Body of pancreas (tissue), 4 donors: ENCODE data around the gene PKD2. TPM values are rescaled to one million over a fixed set of nuclear protein-coding genes. Genes with fewer than 3 reads are reported as not detected.
"Not testable (repeated sequence)": the region's sequence is repeated elsewhere in the genome, so short reads cannot be mapped to it uniquely, and the experiment has no call there.

ENCODE experiments used
- ATAC-seq: fragments of 150-250 bp; one replicate; pipeline ENCODE4 v1.9.1; 2016
- DNase-seq, 4 donors: peaks; one replicate each; pipeline ENCODE4 v3.0.0-alpha.2; 2019
- H3K27ac ChIP-seq, 4 donors: fragments of 200-600 bp; sonication (generic); 1 replicate in 3 of 4; 2 replicates in 1 of 4; pipeline versions ENCODE4 v1.5.1 to v1.6.1; 2016 to 2019; ENCODE audit warnings: mild to moderate bottlenecking in 1 of 4, mixed read lengths in 1 of 4, moderate library complexity in 1 of 4
- H3K27me3 ChIP-seq, 2 donors: fragments of 200-600 bp; sonication (generic); one replicate each; pipeline ENCODE4 v1.6.0; 2016; ENCODE audit warnings: mild to moderate bottlenecking in 1 of 2
- H3K36me3 ChIP-seq, 2 donors: fragments of 200-600 bp; sonication (generic); replicated peaks in 1 of 2; 2 replicates each; pipeline ENCODE4 v1.5.1; 2016; ENCODE audit warnings: low read depth in 2 of 2; ENCODE audit not compliant: insufficient read depth in 1 of 2
- H3K4me1 ChIP-seq: fragments of 200-600 bp; sonication (generic); one replicate; pipeline ENCODE4 v1.6.0; 2016
- H3K4me3 ChIP-seq, 2 donors: fragments of 200-600 bp; sonication (generic); 1 replicate in 1 of 2; 2 replicates in 1 of 2; pipeline ENCODE4 v1.5.1; 2016 to 2019
- H3K9me3 ChIP-seq, 3 donors: fragments of 200-600 bp; sonication (generic); 1 replicate in 2 of 3; 2 replicates in 1 of 3; pipeline ENCODE4 v1.5.1; 2016
- POLR2A ChIP-seq, 3 donors: fragments of 450-650 bp; IDR thresholded peaks; one replicate each; pipeline ENCODE4 v1.6.1; 2016; ENCODE audit warnings: antibody characterized with exemption in 3 of 3, mild to moderate bottlenecking in 2 of 3
- WGBS, 2 donors: methylation state at CpG; one replicate each; pipeline ENCODE4 v1.1.5; 2017; 5-methylcytosine and 5-hydroxymethylcytosine counted together
- intact Hi-C: fragments of 100-400 bp; cut with DNase I; formaldehyde crosslinking; loops from one replicate; pipeline ENCODE4 v1.15.1; 2023
- total RNA-seq, 2 donors: library from RNA; depleted of rRNA; stranded (reverse); fragments of >200 nt; gene quantifications; one replicate each; pipeline ENCODE4 v1.1.0, GENCODE V29; 2016
- TF ChIP-seq, protein P1 (sequence below), 7 experiments: fragments of 450-650 bp in 4 of 7; fragments of 200-600 bp in 3 of 7; sonication (generic) in 3 of 7; IDR thresholded peaks; one replicate each; pipeline ENCODE4 v1.5.1; 2016 to 2019; ENCODE audit warnings: antibody characterized with exemption in 7 of 7

The PKD2 gene
- total RNA-seq, 2 donors from 2014 or later, result 29.8 to 33.6 TPM

DNA sequence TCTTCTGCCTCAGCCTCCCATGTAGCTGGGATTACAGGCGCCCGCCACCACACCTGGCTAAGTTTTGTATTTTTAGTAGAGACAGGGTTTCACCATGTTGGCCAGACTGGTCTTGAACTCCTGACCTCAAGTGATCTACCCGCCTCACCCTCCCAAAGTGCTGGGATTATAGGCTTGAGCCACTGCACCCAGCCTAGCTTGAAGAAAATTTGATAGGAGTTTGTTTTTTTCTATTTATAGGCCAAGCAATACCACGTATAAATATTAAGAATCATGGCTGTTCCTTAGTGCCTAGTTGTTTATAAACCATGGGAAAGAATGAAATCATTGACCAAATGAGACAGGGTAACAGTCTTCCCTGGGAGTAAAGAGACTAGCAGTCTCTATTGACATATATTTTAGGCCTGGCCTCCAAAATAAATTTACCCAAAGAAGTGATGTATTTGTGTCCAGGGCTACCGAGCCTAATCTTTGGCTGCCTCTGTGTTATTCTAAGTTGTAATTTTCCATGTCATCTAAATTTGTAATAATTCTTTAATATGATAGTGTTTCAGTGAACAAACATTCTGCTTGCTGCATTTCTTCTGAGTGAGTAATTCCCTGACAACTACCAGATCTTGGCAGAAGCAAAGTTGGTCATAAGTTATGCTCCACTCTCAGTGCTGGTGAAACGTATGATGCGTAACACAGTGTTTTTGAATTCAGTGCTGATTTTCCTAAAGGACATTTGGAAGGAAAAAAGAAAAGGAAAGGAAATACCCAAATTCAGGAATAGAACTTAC, 10.3 kb downstream of the PKD2 start:
- Histone ChIP-seq H3K4me3 (no peak overlapping the region), H3K4me1 (peaks cover 23% of the 10 kb centered on the region), H3K27me3 (no peaks in the 10 kb centered on the region), H3K27ac (peak overlapping the region in 3 of 4 donors; percentile 49 to 77 (median 58)), H3K9me3 (no peaks in the 10 kb centered on the region), H3K36me3 (no peaks in the 10 kb centered on the region)
- peak in 1 of 4 donors; percentile 20 for DNase-seq
- ATAC-seq, result peak; percentile 63
- TF ChIP-seq POLR2A (IDR thresholded peaks at IDR 0.05), result no peak
- TF ChIP-seq, protein P1, sequence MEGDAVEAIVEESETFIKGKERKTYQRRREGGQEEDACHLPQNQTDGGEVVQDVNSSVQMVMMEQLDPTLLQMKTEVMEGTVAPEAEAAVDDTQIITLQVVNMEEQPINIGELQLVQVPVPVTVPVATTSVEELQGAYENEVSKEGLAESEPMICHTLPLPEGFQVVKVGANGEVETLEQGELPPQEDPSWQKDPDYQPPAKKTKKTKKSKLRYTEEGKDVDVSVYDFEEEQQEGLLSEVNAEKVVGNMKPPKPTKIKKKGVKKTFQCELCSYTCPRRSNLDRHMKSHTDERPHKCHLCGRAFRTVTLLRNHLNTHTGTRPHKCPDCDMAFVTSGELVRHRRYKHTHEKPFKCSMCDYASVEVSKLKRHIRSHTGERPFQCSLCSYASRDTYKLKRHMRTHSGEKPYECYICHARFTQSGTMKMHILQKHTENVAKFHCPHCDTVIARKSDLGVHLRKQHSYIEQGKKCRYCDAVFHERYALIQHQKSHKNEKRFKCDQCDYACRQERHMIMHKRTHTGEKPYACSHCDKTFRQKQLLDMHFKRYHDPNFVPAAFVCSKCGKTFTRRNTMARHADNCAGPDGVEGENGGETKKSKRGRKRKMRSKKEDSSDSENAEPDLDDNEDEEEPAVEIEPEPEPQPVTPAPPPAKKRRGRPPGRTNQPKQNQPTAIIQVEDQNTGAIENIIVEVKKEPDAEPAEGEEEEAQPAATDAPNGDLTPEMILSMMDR (IDR thresholded peaks at IDR 0.05), result no peak
- intact Hi-C loops, result no loop called here
- WGBS, 2 donors, result 73 to 74% methylated on average over 7 of the region's 7 CpGs

DNA sequence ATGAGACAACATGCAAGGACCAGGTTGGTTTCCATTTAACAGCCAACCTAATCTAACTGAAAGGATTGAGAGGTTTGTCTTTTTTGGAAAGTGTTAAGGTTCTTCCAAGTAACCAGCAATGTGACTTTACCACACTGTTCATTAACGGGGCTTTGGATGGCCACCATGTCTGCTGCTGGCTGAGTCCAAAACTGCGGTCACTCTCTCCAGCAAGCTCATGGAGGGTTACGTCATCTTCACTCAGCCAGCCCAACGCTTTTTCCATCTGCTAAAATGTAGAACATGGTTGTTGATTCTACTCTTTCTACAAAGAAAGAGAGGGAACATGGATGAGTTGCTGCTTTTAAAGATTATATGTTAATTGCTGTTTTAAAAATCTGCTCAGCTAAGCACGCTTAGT, 11.0 kb downstream of the PKD2 start:
- Histone ChIP-seq H3K27me3 (no peaks in the 10 kb centered on the region), H3K36me3 (no peaks in the 10 kb centered on the region), H3K9me3 (no peaks in the 10 kb centered on the region), H3K27ac (peak overlapping the region; percentile 18 to 77 (median 40)), H3K4me1 (peaks cover 23% of the 10 kb centered on the region), H3K4me3 (no peak overlapping the region)
- peak in 3 of 4 donors; percentile 27 to 49 (median 29) for DNase-seq
- ATAC-seq, result peak; percentile 40
- intact Hi-C loops, result no loop called here
- 84 to 85% methylated on average over 5 of the region's 5 CpGs for WGBS, 2 donors
- no peak for TF ChIP-seq POLR2A (IDR thresholded peaks at IDR 0.05)
- TF ChIP-seq, protein P1 (IDR thresholded peaks at IDR 0.05), result no peak

DNA sequence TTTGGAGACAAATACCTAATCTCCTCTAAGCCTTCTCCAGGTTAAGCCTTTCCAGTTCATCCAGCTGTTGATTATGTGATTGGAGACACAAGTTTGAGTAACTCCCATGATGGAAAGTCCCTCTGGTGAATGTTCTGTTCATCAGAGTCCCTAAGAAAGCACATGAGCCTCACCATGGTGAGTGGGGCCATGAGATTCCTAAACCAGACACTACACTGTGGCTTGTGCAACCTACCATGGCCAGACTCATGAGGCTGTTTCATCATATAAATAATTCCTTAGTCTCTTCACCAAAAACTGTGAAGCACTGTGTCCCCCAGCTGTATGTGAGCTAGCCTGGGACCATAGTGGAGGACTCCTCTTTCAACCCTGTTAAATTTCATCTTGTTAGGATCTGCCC, 14.4 kb downstream of the PKD2 start:
- no peak overlapping the region for H3K4me3 ChIP-seq
- no peaks in the 10 kb centered on the region for H3K9me3 ChIP-seq
- peak overlapping the region in 1 of 4 donors; percentile 16 for H3K27ac ChIP-seq
- H3K4me1 ChIP-seq, result peaks cover 9% of the 10 kb centered on the region
- DNase-seq, result peak in 1 of 4 donors; percentile 13
- ATAC-seq, result no peak
- no peaks in the 10 kb centered on the region for H3K27me3 ChIP-seq
- H3K36me3 ChIP-seq, result no peaks in the 10 kb centered on the region
- TF ChIP-seq, protein P1 (IDR thresholded peaks at IDR 0.05), result no peak
- TF ChIP-seq POLR2A (IDR thresholded peaks at IDR 0.05), result no peak
- intact Hi-C loops, result no loop called here

DNA sequence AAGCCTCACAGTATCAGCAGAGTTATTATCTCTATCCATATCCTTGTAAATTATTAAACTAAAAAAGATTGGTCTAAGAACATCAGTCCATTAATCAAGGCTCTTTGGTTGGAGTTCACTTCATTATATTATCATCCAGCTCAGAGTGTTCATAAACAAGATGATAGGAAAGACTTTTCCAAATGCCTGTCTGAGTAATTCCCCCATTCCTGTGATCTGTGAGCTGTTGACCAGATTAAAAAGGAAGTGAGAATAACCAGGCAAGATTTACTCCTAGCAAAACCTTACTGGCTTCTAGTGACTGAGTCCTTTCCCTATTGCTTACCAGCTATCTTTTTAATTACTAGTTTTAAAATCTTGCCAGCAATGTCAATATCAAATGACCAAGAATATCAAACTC, 14.9 kb downstream of the PKD2 start:
- intact Hi-C loops, result no loop called here
- Histone ChIP-seq H3K27ac (peak overlapping the region in 2 of 4 donors; percentile 4 to 16), H3K9me3 (no peaks in the 10 kb centered on the region), H3K4me1 (peaks cover 6% of the 10 kb centered on the region), H3K27me3 (no peaks in the 10 kb centered on the region), H3K4me3 (no peak overlapping the region), H3K36me3 (no peaks in the 10 kb centered on the region)
- ATAC-seq, result no peak
- no peak for DNase-seq
- TF ChIP-seq POLR2A (IDR thresholded peaks at IDR 0.05), result no peak
- TF ChIP-seq, protein P1 (IDR thresholded peaks at IDR 0.05), result no peak

DNA sequence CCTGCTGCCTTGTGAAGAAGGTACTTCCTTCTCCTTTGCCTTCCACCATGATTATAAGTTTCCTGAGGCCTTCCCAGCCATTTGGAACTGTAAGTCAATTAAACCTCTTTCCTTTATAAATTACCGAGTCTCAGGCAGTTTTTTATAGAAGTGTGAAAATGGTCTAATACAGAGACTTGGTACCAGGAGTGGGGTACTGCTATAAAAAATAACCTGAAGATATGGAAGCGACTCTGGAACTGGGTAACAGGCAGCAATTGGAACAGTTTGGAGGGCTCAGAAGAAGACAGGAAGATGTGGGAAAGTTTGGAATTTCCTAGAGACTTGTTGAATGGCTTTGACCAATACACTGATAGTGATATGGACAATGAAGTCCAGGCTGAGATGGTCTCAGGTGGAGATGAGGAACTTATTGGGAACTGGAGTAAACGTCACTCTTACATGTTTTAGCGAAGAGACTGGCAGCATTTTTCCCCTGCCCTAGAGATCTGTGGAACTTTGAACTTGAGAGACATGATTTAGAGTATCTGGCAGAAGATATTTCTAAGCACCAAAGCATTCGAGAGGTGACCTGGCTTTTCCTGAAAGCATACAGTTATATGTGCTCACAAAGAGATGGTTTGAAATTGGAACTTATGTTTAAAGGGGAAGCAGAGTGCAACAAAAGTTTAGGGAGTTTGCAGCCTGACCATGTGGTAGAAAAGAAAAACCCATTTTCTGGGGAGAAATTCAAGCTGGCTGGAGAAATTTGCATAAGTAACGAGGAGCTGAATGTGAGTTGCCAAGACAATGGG, 18.6 kb downstream of the PKD2 start:
- H3K36me3 ChIP-seq, ATAC-seq, H3K4me1 ChIP-seq, intact Hi-C loops, H3K9me3 ChIP-seq, DNase-seq, H3K27ac ChIP-seq, H3K27me3 ChIP-seq, H3K4me3 ChIP-seq: not testable (repeated sequence)
- 93 to 100% methylated on average over 6 of the region's 6 CpGs for WGBS, 2 donors
